Activated CD4-positive, CD25-positive, alpha-beta regulatory T cell treated with anti-CD3 and anti-CD28 coated beads, Interleukin-2, amount 50 U/mL, for 72 hours (primary cell): ENCODE measurements around the gene TMEM201.
"Not testable (repeated sequence)": the region's sequence is repeated elsewhere in the genome, so short reads cannot be mapped to it uniquely, and the experiment has no call there.

Experiments
- DNase-seq: peaks from one replicate; pipeline ENCODE4 v3.0.0; 2021

Gene TMEM201

GRCh38 chr1:9624081-9624480, 35.4 kb downstream of the TMEM201 start:
- DNase-seq: no peak

GRCh38 chr1:9625030-9625429, 36.3 kb downstream of the TMEM201 start:
- DNase-seq: not testable (repeated sequence)

- peak; percentile 38 for DNase-seq
Observed at GRCh38 chr1:9626201-9626608, 37.5 kb downstream of the TMEM201 start.

GRCh38 chr1:9628541-9629444, 40.1 kb downstream of the TMEM201 start:
- DNase-seq: peak; percentile 73

- peak; percentile 80 for DNase-seq
Observed at GRCh38 chr1:9629445-9630201, 40.9 kb downstream of the TMEM201 start.

- no peak for DNase-seq
Observed at GRCh38 chr1:9630331-9631111, 41.8 kb downstream of the TMEM201 start.

- no peak for DNase-seq
Observed at GRCh38 chr1:9631613-9632012, 42.9 kb downstream of the TMEM201 start.

GRCh38 chr1:9633493-9633892, 44.8 kb downstream of the TMEM201 start:
- no peak for DNase-seq

- DNase-seq: no peak
Observed at GRCh38 chr1:9634582-9634981, 45.9 kb downstream of the TMEM201 start.

- no peak for DNase-seq
Observed at GRCh38 chr1:9639227-9639626, 50.5 kb downstream of the TMEM201 start.

GRCh38 chr1:9643351-9644256, 54.9 kb downstream of the TMEM201 start:
- DNase-seq: no peak

GRCh38 chr1:9646037-9646436, 57.3 kb downstream of the TMEM201 start:
- no peak for DNase-seq

GRCh38 chr1:9648171-9648570, 59.5 kb downstream of the TMEM201 start:
- no peak for DNase-seq

GRCh38 chr1:9649769-9650168, 61.1 kb downstream of the TMEM201 start:
- no peak for DNase-seq

GRCh38 chr1:9651220-9651564, 62.5 kb downstream of the TMEM201 start:
- no peak for DNase-seq

GRCh38 chr1:9651565-9652378, 63.1 kb downstream of the TMEM201 start, which contains the start of gene PIK3CD:
TSS of gene PIK3CD (plus strand) at chr1:9651731. CDS start at chr1:9710456, 58,725 bp downstream.
- DNase-seq: peak; percentile 66

- DNase-seq: peak; percentile 67
Observed at GRCh38 chr1:9652379-9653209, 63.9 kb downstream of the TMEM201 start.

GRCh38 chr1:9653210-9653490, 64.4 kb downstream of the TMEM201 start:
- DNase-seq: no peak

GRCh38 chr1:9653491-9654050, 64.9 kb downstream of the TMEM201 start:
- peak; percentile 34 for DNase-seq
